ENCODE measurements around the gene ENC1. TPM values are rescaled to one million over a fixed set of nuclear protein-coding genes. Genes with fewer than 3 reads are reported as not detected.

ENC1 gene
- total and polyA plus RNA-seq, 2 of the 8 experiments (the other 6 are each of a cell fraction or from before 2014, with no cell fraction given), result 5.5 to 13.2 TPM

DNA sequence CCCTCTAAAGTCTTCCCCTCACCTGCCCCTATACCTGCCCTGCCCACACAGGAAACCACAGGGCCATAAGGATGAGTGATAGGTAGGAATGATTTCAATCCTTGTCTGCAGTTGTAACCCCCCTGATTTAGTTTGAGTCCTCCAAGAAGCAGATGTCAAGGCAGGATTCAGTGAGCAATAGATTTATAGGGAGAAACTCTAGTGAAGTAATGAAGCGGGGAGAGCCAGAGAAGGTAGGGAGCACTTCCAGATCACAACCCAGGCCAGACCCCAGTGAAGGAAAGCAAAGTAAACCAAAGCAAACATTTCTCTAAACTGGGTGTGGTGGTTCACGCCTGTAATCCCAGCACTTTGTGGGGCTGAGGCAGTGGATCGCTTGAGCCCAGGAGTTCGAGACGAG is 22.4 kb downstream of the ENC1 start (continued):
- TF ChIP-seq, protein P1, sequence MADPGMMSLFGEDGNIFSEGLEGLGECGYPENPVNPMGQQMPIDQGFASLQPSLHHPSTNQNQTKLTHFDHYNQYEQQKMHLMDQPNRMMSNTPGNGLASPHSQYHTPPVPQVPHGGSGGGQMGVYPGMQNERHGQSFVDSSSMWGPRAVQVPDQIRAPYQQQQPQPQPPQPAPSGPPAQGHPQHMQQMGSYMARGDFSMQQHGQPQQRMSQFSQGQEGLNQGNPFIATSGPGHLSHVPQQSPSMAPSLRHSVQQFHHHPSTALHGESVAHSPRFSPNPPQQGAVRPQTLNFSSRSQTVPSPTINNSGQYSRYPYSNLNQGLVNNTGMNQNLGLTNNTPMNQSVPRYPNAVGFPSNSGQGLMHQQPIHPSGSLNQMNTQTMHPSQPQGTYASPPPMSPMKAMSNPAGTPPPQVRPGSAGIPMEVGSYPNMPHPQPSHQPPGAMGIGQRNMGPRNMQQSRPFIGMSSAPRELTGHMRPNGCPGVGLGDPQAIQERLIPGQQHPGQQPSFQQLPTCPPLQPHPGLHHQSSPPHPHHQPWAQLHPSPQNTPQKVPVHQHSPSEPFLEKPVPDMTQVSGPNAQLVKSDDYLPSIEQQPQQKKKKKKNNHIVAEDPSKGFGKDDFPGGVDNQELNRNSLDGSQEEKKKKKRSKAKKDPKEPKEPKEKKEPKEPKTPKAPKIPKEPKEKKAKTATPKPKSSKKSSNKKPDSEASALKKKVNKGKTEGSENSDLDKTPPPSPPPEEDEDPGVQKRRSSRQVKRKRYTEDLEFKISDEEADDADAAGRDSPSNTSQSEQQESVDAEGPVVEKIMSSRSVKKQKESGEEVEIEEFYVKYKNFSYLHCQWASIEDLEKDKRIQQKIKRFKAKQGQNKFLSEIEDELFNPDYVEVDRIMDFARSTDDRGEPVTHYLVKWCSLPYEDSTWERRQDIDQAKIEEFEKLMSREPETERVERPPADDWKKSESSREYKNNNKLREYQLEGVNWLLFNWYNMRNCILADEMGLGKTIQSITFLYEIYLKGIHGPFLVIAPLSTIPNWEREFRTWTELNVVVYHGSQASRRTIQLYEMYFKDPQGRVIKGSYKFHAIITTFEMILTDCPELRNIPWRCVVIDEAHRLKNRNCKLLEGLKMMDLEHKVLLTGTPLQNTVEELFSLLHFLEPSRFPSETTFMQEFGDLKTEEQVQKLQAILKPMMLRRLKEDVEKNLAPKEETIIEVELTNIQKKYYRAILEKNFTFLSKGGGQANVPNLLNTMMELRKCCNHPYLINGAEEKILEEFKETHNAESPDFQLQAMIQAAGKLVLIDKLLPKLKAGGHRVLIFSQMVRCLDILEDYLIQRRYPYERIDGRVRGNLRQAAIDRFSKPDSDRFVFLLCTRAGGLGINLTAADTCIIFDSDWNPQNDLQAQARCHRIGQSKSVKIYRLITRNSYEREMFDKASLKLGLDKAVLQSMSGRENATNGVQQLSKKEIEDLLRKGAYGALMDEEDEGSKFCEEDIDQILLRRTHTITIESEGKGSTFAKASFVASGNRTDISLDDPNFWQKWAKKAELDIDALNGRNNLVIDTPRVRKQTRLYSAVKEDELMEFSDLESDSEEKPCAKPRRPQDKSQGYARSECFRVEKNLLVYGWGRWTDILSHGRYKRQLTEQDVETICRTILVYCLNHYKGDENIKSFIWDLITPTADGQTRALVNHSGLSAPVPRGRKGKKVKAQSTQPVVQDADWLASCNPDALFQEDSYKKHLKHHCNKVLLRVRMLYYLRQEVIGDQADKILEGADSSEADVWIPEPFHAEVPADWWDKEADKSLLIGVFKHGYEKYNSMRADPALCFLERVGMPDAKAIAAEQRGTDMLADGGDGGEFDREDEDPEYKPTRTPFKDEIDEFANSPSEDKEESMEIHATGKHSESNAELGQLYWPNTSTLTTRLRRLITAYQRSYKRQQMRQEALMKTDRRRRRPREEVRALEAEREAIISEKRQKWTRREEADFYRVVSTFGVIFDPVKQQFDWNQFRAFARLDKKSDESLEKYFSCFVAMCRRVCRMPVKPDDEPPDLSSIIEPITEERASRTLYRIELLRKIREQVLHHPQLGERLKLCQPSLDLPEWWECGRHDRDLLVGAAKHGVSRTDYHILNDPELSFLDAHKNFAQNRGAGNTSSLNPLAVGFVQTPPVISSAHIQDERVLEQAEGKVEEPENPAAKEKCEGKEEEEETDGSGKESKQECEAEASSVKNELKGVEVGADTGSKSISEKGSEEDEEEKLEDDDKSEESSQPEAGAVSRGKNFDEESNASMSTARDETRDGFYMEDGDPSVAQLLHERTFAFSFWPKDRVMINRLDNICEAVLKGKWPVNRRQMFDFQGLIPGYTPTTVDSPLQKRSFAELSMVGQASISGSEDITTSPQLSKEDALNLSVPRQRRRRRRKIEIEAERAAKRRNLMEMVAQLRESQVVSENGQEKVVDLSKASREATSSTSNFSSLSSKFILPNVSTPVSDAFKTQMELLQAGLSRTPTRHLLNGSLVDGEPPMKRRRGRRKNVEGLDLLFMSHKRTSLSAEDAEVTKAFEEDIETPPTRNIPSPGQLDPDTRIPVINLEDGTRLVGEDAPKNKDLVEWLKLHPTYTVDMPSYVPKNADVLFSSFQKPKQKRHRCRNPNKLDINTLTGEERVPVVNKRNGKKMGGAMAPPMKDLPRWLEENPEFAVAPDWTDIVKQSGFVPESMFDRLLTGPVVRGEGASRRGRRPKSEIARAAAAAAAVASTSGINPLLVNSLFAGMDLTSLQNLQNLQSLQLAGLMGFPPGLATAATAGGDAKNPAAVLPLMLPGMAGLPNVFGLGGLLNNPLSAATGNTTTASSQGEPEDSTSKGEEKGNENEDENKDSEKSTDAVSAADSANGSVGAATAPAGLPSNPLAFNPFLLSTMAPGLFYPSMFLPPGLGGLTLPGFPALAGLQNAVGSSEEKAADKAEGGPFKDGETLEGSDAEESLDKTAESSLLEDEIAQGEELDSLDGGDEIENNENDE (IDR thresholded peaks at IDR 0.05; ENCODE audit: insufficient replicate concordance, low read length), result no peak
- TF ChIP-seq ASH2L (IDR thresholded peaks at IDR 0.05; ENCODE audit: low read length) (no peak), SIRT6 (IDR thresholded peaks at IDR 0.05; ENCODE audit: low read length) (no peak)
